HEK293 (cell line): Measurements from ENCODE around the gene C1RL.
A peak's percentile ranks its signal among the peaks of the same experiment; 100 is the strongest.

Source experiments
- CTCF ChIA-PET: fragments of 350-600 bp; formaldehyde crosslinking; extraction: SDS; loops from one replicate; lab custom pipeline; 2021; ENCODE audit warnings: antibody characterized with exemption; lab: Yijun Ruan, JAX
- POLR2A ChIA-PET: fragments of 300-600 bp; formaldehyde crosslinking; extraction: SDS; loops from one replicate; lab custom pipeline; 2020; ENCODE audit warnings: antibody characterized with exemption, inconsistent platforms; lab: Yijun Ruan, JAX
- H3K27ac ChIP-seq: fragments of 200-500 bp; sonication (Bioruptor generic); 2 replicates; pipeline ENCODE4 v1.5.1; 2014; ENCODE audit warnings: low read depth, low read length, control low read depth, inconsistent platforms; ENCODE audit errors: extremely low read depth
- H3K36me3 ChIP-seq, 2 experiments: fragments of 200-500 bp in 1 of 2; sonication (Bioruptor generic) in 1 of 2; 1 replicate in 1 of 2; 2 replicates in 1 of 2; pipeline ENCODE4 v1.5.1; 2014 to 2017; ENCODE audit warnings: inconsistent platforms in 2 of 2, low read length in 2 of 2; ENCODE audit not compliant: control insufficient read depth in 2 of 2, insufficient read depth in 1 of 2
- H3K4me1 ChIP-seq: fragments of 200-500 bp; sonication (Bioruptor generic); 2 replicates; pipeline ENCODE4 v1.5.1; 2014; ENCODE audit warnings: mild to moderate bottlenecking, low read length, inconsistent platforms; ENCODE audit not compliant: control insufficient read depth, insufficient read depth
- H3K4me3 ChIP-seq: 2 replicates; pipeline ENCODE4 v1.5.1; 2011; ENCODE audit warnings: low read depth, mild to moderate bottlenecking, control low read depth, low read length, moderate library complexity
- H3K9me3 ChIP-seq: fragments of 200-500 bp; sonication (Bioruptor generic); 2 replicates; pipeline ENCODE4 v1.5.1; 2014; ENCODE audit warnings: low read depth, low read length, inconsistent platforms; ENCODE audit not compliant: control insufficient read depth, insufficient read depth
- HOXA7 ChIP-seq: sonication (generic); formaldehyde crosslinking; IDR thresholded peaks from 2 replicates; pipeline ENCODE4 v1.8.1; 2022; ENCODE audit warnings: missing genetic modification reagents, borderline replicate concordance
- IKZF3 ChIP-seq: fragments of 450-650 bp; IDR thresholded peaks from 2 replicates; pipeline ENCODE4 v1.5.0; 2018; ENCODE audit warnings: missing biosample characterization, mild to moderate bottlenecking, missing genetic modification characterization, moderate library complexity
- KLF8 ChIP-seq: fragments of 450-650 bp; formaldehyde crosslinking; IDR thresholded peaks from 2 replicates; pipeline ENCODE4 v1.5.1; 2016; ENCODE audit warnings: missing biosample characterization, missing genetic modification characterization
- SP3 ChIP-seq: fragments of 450-650 bp; formaldehyde crosslinking; IDR thresholded peaks from 2 replicates; pipeline ENCODE4 v1.5.1; 2016; ENCODE audit warnings: missing biosample characterization, missing genetic modification characterization
- TRIM28 ChIP-seq: IDR thresholded peaks from 2 replicates; pipeline ENCODE4 v1.6.1; 2011; ENCODE audit warnings: low read length, control low read depth, borderline replicate concordance
- ZBTB17 ChIP-seq: fragments of 450-650 bp; formaldehyde crosslinking; IDR thresholded peaks from 2 replicates; pipeline ENCODE4 v1.5.1; 2016; ENCODE audit warnings: missing biosample characterization, missing genetic modification characterization
- ZFHX2 ChIP-seq: fragments of 450-650 bp; formaldehyde crosslinking; conservative IDR thresholded peaks from 2 replicates; pipeline ENCODE4 v1.5.1; 2016; ENCODE audit warnings: missing biosample characterization, missing genetic modification characterization
- ZNF184 ChIP-seq: fragments of 450-650 bp; IDR thresholded peaks from 2 replicates; pipeline ENCODE4 v1.5.1; 2018; ENCODE audit warnings: missing biosample characterization, mild to moderate bottlenecking, missing genetic modification characterization
- ZNF19 ChIP-seq: fragments of 450-650 bp; formaldehyde crosslinking; IDR thresholded peaks from 2 replicates; pipeline ENCODE4; 2016; ENCODE audit warnings: missing biosample characterization, missing genetic modification characterization, low read depth
- ZNF24 ChIP-seq: fragments of 450-650 bp; formaldehyde crosslinking; IDR thresholded peaks from 2 replicates; pipeline ENCODE4 v1.5.1; 2016; ENCODE audit warnings: missing biosample characterization, missing genetic modification characterization
- ZNF248 ChIP-seq: fragments of 450-650 bp; formaldehyde crosslinking; IDR thresholded peaks from 2 replicates; pipeline ENCODE4 v1.5.1; 2017; ENCODE audit warnings: missing biosample characterization, missing genetic modification characterization
- ZNF324 ChIP-seq: fragments of 450-650 bp; formaldehyde crosslinking; IDR thresholded peaks from 2 replicates; pipeline ENCODE4 v1.5.1; 2016; ENCODE audit warnings: missing biosample characterization, missing genetic modification characterization
- ZNF341 ChIP-seq: fragments of 450-650 bp; formaldehyde crosslinking; IDR thresholded peaks from 2 replicates; pipeline ENCODE4; 2016; ENCODE audit warnings: low read depth, missing biosample characterization, missing genetic modification characterization
- ZNF521 ChIP-seq: fragments of 450-650 bp; formaldehyde crosslinking; IDR thresholded peaks from 2 replicates; pipeline ENCODE4 v1.5.1; 2017; ENCODE audit warnings: missing biosample characterization, mild to moderate bottlenecking, missing genetic modification characterization
- ZNF529 ChIP-seq: fragments of 450-650 bp; formaldehyde crosslinking; IDR thresholded peaks from 2 replicates; pipeline ENCODE4 v1.5.1; 2017; ENCODE audit warnings: missing genetic modification characterization, missing biosample characterization; ENCODE audit not compliant: insufficient replicate concordance
- ZNF561 ChIP-seq: fragments of 450-650 bp; IDR thresholded peaks from 2 replicates; pipeline ENCODE4 v1.5.1; 2018; ENCODE audit warnings: missing biosample characterization, missing genetic modification characterization, borderline replicate concordance
- ZNF571 ChIP-seq: fragments of 450-650 bp; formaldehyde crosslinking; IDR thresholded peaks from 2 replicates; pipeline ENCODE4 v1.5.0; 2017; ENCODE audit warnings: missing biosample characterization, missing genetic modification characterization
- ZNF596 ChIP-seq: fragments of 450-650 bp; IDR thresholded peaks from 2 replicates; pipeline ENCODE4 v1.5.0; 2018; ENCODE audit warnings: missing biosample characterization, mild to moderate bottlenecking, missing genetic modification characterization, moderate library complexity
- ZNF654 ChIP-seq: fragments of 450-650 bp; formaldehyde crosslinking; IDR thresholded peaks from 2 replicates; pipeline ENCODE4 v1.5.1; 2016; ENCODE audit warnings: low read depth, missing biosample characterization, missing genetic modification characterization
- ZNF677 ChIP-seq: fragments of 450-650 bp; IDR thresholded peaks from 2 replicates; pipeline ENCODE4 v1.5.0; 2018; ENCODE audit warnings: missing biosample characterization, mild to moderate bottlenecking, missing genetic modification characterization, moderate library complexity
- ZNF76 ChIP-seq: fragments of 450-650 bp; formaldehyde crosslinking; IDR thresholded peaks from 2 replicates; pipeline ENCODE4; 2016; ENCODE audit warnings: low read depth, missing biosample characterization, missing genetic modification characterization, borderline replicate concordance
- TF ChIP-seq, protein P1 (sequence below): fragments of 450-650 bp; formaldehyde crosslinking; IDR thresholded peaks from 2 replicates; pipeline ENCODE4 v1.5.1; 2016; ENCODE audit warnings: missing biosample characterization, missing genetic modification characterization
- TF ChIP-seq, protein P2 (sequence below): fragments of 450-650 bp; formaldehyde crosslinking; IDR thresholded peaks from 2 replicates; pipeline ENCODE4 v1.5.1; 2017; ENCODE audit warnings: missing biosample characterization, mild to moderate bottlenecking, missing genetic modification characterization, moderate library complexity
- TF ChIP-seq, protein P3 (sequence below): fragments of 450-650 bp; formaldehyde crosslinking; IDR thresholded peaks from 2 replicates; pipeline ENCODE4 v1.5.1; 2016; ENCODE audit warnings: missing biosample characterization, missing genetic modification characterization
- TF ChIP-seq, protein P4 (sequence below): fragments of 450-650 bp; formaldehyde crosslinking; IDR thresholded peaks from 2 replicates; pipeline ENCODE4 v1.5.1; 2016; ENCODE audit warnings: missing biosample characterization, missing genetic modification characterization

Gene C1RL

DNA sequence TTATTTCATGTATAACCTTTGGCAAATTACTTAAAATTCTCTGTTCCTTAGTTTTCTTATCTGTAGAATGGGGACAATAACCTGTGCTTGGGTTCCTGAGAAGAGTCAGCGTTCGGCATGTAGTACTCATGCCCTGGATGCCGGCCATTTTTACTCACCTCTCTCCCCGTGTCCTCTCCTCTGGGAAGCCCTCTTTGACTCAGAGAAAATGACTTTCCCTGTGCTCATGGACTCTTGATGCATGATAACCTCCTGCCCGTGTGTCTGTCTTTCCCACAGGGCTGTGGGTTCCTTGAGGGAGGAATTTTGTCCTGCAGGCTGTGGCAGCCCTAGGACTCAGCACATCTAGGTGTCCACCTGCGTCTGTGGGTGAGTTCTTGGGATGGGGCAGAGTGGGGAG is 5.8 kb upstream of the C1RL start (continued):
- TF ChIP-seq, protein P1, sequence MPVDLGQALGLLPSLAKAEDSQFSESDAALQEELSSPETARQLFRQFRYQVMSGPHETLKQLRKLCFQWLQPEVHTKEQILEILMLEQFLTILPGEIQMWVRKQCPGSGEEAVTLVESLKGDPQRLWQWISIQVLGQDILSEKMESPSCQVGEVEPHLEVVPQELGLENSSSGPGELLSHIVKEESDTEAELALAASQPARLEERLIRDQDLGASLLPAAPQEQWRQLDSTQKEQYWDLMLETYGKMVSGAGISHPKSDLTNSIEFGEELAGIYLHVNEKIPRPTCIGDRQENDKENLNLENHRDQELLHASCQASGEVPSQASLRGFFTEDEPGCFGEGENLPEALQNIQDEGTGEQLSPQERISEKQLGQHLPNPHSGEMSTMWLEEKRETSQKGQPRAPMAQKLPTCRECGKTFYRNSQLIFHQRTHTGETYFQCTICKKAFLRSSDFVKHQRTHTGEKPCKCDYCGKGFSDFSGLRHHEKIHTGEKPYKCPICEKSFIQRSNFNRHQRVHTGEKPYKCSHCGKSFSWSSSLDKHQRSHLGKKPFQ = no peak
- TF ChIP-seq HOXA7 (CRISPR knock-in tag) (no peak), KLF8 (tag by site-specific recombination) (no peak), ZNF561 (no peak), ZNF24 (no peak)
- TF ChIP-seq, protein P2, sequence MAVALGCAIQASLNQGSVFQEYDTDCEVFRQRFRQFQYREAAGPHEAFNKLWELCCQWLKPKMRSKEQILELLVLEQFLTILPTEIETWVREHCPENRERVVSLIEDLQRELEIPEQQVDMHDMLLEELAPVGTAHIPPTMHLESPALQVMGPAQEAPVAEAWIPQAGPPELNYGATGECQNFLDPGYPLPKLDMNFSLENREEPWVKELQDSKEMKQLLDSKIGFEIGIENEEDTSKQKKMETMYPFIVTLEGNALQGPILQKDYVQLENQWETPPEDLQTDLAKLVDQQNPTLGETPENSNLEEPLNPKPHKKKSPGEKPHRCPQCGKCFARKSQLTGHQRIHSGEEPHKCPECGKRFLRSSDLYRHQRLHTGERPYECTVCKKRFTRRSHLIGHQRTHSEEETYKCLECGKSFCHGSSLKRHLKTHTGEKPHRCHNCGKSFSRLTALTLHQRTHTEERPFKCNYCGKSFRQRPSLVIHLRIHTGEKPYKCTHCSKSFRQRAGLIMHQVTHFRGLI = no peak

DNA sequence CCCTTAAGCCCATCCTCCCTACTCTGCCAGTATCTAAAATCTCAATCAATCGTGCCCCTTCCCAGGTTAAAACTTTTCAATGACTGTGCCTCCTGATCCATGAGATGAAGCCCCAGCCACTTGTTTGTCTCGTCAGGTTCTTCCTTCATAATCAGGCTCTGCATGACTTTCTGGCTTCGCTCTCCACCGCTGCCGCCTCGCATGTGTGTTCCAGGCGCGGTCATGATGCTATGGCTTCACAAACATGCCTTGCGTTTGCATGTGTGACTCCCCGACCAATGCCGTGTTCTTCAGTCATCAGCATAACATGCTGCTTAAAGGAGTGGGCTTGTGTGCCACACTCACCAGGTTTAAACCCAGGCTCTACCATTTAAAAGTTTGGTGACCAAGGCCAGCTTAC is 5.0 kb upstream of the C1RL start:
- POLR2A ChIA-PET = interaction anchor here (1.5 kb wide), 1 partner anchor 169 kb away, joined by 5 read pairs; no protein-coding TSS in a partner anchor
- Histone ChIP-seq H3K4me1 (no peaks in the 10 kb centered on the region), H3K36me3 (peaks cover 0 to 3% of the 10 kb centered on the region in 2 experiments; a peak in 1 of 3 replicates), H3K27ac (no peak overlapping the region)
- TF ChIP-seq ZNF677 (tag by site-specific recombination) (no peak), ZNF248 (tag by site-specific recombination) (no peak), SP3 (no peak), ZNF76 (tag by site-specific recombination) (no peak), IKZF3 (no peak), ZNF571 (tag by site-specific recombination) (no peak), ZNF341 (tag by site-specific recombination) (no peak), ZFHX2 (tag by site-specific recombination) (no peak), ZNF184 (no peak), ZNF19 (tag by site-specific recombination) (no peak), ZNF654 (no peak), ZNF529 (tag by site-specific recombination) (no peak), ZNF561 (no peak), ZNF596 (tag by site-specific recombination) (no peak), TRIM28 (no peak), ZBTB17 (tag by site-specific recombination) (no peak)
- TF ChIP-seq, all 188 proteins: peak for 0
- CTCF ChIA-PET = interaction anchor here (0.6 to 4.0 kb wide), 21 partner anchors 9 to 777 kb away, joined by 3 to 46 read pairs (median 4); partner anchors contain the start of genes C12orf57, C1R and RNU7-1
- no peak overlapping the region for H3K4me3 ChIP-seq
- H3K9me3 ChIP-seq = no peaks in the 10 kb centered on the region

DNA sequence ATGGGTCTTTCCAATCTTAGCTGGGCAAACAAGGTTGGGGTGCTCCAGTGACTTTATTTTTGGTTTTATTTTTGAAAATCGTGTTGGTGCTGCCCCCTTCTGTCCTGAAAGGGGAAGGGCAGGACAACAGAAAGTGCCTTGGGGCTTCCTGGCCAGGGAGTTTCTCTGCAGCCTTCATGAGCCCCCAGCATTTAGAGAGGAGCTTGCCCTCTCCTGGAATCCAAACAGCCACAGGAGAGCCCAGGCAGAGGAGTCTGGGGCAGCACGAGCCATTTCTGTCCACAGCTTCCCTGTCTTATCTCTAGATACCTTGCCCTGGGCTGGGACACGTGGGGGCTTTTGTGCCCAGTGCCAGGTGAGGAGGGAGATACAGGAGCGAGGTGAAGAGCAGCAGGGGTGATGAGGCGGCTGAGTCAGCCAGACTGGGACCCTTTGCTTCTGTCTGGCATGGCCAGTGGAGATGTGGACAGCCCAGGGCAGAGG is 4.4 kb upstream of the C1RL start:
- TF ChIP-seq ZNF324 (tag by site-specific recombination) (no peak), ZNF521 (tag by site-specific recombination) (no peak), ZNF654 (peak; percentile 76)
- TF ChIP-seq, protein P3, sequence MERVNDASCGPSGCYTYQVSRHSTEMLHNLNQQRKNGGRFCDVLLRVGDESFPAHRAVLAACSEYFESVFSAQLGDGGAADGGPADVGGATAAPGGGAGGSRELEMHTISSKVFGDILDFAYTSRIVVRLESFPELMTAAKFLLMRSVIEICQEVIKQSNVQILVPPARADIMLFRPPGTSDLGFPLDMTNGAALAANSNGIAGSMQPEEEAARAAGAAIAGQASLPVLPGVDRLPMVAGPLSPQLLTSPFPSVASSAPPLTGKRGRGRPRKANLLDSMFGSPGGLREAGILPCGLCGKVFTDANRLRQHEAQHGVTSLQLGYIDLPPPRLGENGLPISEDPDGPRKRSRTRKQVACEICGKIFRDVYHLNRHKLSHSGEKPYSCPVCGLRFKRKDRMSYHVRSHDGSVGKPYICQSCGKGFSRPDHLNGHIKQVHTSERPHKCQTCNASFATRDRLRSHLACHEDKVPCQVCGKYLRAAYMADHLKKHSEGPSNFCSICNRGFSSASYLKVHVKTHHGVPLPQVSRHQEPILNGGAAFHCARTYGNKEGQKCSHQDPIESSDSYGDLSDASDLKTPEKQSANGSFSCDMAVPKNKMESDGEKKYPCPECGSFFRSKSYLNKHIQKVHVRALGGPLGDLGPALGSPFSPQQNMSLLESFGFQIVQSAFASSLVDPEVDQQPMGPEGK (tag by site-specific recombination) = 0 out of 2 replicates have a peak, but pooled peaks have one; percentile 24
- TF ChIP-seq, protein P4, sequence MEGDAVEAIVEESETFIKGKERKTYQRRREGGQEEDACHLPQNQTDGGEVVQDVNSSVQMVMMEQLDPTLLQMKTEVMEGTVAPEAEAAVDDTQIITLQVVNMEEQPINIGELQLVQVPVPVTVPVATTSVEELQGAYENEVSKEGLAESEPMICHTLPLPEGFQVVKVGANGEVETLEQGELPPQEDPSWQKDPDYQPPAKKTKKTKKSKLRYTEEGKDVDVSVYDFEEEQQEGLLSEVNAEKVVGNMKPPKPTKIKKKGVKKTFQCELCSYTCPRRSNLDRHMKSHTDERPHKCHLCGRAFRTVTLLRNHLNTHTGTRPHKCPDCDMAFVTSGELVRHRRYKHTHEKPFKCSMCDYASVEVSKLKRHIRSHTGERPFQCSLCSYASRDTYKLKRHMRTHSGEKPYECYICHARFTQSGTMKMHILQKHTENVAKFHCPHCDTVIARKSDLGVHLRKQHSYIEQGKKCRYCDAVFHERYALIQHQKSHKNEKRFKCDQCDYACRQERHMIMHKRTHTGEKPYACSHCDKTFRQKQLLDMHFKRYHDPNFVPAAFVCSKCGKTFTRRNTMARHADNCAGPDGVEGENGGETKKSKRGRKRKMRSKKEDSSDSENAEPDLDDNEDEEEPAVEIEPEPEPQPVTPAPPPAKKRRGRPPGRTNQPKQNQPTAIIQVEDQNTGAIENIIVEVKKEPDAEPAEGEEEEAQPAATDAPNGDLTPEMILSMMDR (tag by site-specific recombination) = peak; percentile 17; the same call in 1 of the 2 replicates
- Histone ChIP-seq H3K36me3 (peaks cover 0 to 3% of the 10 kb centered on the region in 2 experiments; a peak in 1 of 3 replicates), H3K4me1 (no peaks in the 10 kb centered on the region), H3K9me3 (no peaks in the 10 kb centered on the region), H3K4me3 (no peak overlapping the region), H3K27ac (no peak overlapping the region)
- CTCF ChIA-PET = interaction anchor here (0.6 to 4.0 kb wide), 24 partner anchors 9 to 777 kb away, joined by 3 to 46 read pairs (median 4); partner anchors contain the start of genes C12orf57, C1R, RNU7-1 and SPSB2
- POLR2A ChIA-PET = interaction anchor here (0.8 to 1.5 kb wide), 3 partner anchors 167 to 188 kb away, joined by 3 to 5 read pairs (median 3); no protein-coding TSS in a partner anchor
